Lower leg skin (tissue), 3 donors: ENCODE data around the gene NAA60.

Experiments used
- CTCF ChIP-seq, 3 donors: fragments of 450-650 bp; IDR thresholded peaks; one replicate each; pipeline ENCODE4 v1.5.1; 2016; ENCODE audit warnings: antibody characterized with exemption in 3 of 3, mild to moderate bottlenecking in 3 of 3, moderate library complexity in 2 of 3
- POLR2A ChIP-seq, 2 donors: fragments of 450-650 bp; IDR thresholded peaks; one replicate each; pipeline ENCODE4 v1.6.1; 2016 to 2017; ENCODE audit warnings: antibody characterized with exemption in 2 of 2, mild to moderate bottlenecking in 1 of 2, moderate library complexity in 1 of 2

DNA sequence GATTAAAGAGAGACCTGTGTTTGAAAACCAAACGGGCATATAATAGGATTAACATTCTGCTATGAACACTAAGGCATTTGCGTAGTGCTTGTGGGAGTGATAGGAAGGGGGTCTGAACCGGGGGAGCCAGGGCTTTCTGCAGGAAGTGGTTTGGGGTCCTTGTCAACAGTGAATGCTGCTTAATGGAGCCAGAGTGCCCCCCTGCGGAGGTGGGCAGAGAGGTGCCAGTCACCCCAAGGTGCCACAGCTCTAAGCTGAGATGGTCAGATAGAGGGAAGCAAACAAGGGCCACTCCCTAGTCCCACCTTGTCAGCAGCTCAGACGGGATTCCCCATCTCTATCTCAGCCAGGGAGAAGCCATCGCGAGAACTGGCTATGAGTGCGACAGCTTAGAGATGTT is 17.7 kb downstream of the NAA60 start:
- TF ChIP-seq CTCF (IDR thresholded peaks at IDR 0.05) (no peak), POLR2A (IDR thresholded peaks at IDR 0.05) (no peak)
